UCSD-AML1 (cell line): ENCODE results near the gene PFDN6.
"Not testable (repeated sequence)": the region's sequence is repeated elsewhere in the genome, so short reads cannot be mapped to it uniquely, and the experiment has no call there.

Experiments used
- DNase-seq: peaks from one replicate; lab custom pipeline; 2025; ENCODE audit not compliant: unreplicated experiment; lab: John Stamatoyannopoulos, UW

Gene PFDN6

DNA sequence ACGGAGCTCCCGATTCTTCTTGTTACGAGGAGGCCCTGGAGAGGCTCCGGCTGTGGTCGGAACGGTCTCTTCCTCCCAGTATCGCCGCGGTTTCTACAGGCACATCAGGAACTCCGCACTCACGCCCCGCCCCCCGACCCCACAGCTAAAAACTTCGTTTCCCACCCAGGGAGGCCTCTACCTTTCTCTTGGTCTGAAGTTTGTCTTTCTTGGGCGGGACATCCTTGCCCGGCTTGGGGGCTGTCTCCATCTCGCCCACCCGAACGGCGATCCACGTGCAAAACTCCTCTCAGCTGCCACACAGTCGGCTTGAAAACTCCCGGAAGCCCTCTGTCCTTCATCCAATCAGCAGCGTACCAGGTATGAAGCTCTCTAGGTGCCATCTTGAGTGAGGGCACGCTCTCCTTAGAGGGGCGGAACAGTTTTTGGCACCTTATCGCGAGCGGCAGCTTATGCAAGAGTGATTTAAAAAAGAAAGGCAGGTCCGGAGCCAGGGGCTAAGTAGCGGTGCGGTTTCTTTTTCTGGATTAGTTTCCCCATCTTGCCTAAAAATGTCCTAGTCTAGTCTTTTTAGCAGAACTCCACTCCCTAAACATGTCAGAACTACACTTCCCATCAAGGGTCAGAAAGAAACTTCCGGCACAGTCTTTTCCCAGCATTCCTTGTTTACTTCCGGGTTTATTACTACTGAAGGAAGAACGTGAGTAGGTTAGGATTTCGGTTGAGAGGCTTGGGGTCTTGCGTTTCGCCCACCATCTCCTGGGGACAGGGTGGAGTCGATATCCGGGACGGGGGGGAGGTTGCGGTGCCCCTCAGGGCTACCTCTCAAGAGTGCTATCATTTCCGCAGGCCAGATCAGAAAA, at the start of gene PFDN6, which contains the start of gene WDR46:
Gene PFDN6, plus strand, starts transcription at position 681 of the 863 bp plus-strand sequence. CDS start 256 bp downstream, outside the sequence.
Gene WDR46, minus strand, starts transcription at position 319 of the 863 bp plus-strand sequence. Its CDS starts 69 bp downstream, at position 250.
- peak; percentile 79 for DNase-seq

DNA sequence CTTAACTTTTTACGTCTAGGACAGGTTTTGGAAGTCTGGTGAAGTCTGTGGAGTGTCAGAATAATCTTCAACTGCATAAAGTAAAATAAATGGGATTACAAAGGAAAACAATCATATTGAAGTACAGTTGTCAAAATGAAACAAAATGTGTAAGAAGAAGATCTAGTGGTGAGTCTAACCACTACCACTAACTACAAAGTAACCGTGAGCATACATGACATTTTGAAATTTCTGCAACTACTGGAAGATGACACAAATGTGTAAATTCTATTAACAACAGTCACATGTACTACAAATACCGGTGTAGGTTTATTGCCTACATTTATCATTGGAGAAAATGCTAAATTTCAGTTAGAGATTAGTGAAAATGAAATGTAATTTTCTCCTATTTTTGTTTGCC, 47.4 kb upstream of the PFDN6 start:
- no peak for DNase-seq

DNA sequence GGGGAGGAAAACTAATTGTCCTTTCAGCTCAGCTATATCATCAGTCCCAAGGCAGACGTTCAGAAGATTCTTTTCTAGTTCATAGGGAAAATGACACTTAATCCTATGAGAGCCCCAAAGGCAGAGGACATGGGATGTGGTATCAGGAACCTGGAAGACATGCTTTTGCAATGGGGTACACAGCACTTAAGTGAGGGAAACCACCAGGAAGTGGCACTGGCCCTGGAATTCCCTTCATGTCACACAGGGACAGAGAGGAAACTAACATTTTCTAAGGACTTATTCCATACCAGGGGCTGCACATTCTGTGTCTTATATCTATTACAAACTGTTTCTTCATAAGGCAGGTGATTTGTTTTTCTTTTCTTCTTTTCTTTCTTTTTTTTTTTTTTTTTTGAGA, 45.9 kb upstream of the PFDN6 start:
- DNase-seq, result no peak

DNA sequence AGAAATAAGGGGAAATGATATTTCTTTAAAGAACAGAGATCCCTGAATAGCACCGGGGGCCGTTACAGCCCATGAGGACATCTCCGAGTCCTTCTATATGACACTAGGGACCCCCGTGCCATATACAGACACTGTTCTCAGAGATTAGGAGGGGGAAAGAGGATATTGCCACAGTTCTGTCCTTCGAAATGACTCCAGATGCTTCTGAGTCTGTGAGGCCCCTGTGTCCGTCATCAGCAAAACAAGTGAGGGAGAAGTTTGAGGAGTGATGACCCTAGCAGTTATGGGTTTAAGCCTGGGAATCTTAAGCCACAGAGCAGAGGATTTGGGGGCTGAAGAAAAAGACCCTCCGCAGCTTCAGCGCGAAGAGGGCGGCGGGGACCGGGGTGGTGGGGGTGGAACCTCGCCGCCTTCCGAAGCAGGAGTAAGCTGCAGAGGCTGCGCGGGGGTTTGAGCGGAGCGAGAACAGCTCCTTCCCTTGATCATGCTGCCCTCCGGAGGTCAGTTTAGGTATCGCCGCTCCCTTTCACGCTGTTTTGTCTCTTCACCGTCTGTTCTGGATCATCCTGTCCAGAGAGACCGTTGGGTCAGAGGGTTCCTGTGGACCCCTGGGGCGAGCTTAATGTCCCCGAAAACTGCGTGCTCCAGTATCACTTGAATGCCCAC, 41.3 kb upstream of the PFDN6 start:
- peak; percentile 84 for DNase-seq

DNA sequence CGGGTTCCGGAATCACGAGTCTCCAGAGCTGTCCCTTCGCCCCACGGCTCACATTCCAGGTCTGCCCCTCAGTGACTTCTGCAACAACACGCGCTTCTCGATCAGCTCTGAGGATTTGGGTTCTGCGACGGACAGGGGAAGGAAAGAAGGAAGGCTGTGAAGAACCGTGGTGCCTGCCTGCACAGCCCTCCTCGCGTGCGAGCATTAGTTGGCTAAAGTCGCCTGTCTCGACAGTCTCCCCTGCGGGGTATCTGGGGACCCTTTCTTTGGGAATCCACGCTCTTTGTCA, 40.8 kb upstream of the PFDN6 start:
- DNase-seq, result no peak

DNA sequence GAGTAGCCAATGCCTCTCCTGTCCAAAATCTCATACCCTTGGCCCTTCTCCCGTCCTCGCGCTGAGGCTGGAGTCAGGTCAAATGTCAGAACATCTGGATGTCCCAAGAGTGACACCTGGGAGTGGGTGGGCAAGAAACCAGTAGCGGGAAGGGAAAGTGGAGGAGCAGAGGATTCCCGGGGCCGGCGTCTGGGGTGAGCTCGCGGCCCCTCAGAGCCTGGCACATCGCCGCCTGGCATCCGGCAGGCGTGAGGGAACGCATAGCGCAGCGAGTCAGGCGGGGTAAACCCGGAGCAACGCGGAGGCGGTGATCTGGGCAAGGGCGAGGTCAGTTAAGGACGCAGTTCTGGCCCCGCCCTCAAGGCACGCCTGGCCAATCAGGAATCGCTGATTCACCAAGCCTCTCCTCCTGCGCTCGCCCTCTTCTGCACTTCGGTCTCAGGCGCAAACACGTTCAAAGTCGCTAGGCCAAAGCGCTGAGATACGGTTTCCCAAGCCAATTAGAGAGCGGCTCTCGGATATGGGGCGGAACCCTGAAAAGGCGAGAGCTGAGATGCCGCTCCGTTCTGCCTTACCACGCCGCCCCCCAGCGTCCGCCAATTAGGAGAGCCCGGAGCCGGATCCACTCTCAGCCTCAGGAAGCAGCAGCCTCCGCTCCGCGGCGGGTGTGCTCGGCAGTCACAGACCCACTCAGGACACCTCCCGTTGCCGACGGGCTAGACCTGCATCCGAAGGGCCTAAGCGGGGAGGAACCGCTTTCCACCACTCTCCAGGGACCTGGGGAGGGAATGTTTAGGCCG, 40.3 kb upstream of the PFDN6 start:
- DNase-seq, result peak; percentile 100

DNA sequence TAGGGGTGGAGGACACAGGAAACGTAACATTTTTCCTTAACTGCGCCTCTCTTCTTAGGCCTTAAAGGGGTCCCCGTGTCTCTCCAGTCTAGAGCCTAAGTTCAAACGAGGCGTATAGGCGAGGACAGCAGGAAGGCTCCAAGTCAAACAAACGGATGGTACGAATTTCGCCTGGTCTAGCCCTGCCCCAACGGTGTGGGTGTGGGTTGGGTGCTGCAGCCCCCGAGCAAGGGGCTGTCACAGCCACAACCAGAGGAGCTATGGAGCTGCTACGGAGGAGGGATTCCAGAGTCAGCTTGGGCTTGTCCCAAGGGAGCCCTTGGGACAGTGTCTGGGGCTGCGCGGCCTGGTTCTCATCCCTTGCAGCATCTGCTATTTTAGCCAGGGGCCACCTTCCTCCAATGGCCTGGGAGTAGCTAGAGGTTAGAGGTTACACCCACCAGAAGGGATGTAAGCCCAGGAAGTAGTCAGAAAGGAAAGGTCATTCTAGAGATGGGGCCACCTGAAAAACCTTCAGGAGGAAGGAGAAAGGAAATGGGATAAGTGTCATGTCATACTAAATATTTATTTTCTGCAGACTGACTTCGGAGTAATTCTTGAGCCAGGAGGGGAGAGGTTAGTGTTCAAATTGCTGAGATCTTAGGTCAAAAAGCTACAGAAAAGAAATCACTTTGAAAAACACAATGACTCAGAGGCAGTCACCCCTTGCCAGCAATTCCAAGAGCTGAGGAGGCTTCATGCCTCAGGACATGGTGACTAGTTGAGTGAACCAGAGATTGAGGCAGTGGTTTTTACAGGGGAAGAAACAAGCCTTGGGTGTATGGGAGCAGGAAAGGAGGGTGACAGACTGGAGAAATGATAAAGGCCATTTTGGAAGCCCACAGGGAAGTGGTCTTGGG, 39.4 kb upstream of the PFDN6 start:
- no peak for DNase-seq

DNA sequence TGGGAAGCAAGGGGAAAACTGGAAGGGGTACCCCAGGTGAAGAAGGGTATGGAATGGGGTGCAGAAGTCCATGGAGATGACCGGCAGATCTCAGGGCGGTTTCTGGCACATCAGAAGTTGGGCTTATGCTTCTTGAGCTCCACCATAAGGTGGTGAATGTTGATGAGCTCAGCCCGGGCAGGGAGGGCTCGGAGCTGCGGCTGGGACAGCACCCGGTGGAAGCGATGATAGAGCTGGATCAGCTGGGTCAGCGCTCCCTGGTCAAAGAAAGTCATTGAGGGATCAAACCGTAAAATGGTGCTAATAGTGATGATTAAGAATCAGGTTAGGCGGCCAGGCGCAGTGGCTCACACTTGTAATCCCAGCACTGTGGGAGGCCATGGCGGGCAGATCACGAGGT, 38.7 kb upstream of the PFDN6 start:
- DNase-seq, result no peak

DNA sequence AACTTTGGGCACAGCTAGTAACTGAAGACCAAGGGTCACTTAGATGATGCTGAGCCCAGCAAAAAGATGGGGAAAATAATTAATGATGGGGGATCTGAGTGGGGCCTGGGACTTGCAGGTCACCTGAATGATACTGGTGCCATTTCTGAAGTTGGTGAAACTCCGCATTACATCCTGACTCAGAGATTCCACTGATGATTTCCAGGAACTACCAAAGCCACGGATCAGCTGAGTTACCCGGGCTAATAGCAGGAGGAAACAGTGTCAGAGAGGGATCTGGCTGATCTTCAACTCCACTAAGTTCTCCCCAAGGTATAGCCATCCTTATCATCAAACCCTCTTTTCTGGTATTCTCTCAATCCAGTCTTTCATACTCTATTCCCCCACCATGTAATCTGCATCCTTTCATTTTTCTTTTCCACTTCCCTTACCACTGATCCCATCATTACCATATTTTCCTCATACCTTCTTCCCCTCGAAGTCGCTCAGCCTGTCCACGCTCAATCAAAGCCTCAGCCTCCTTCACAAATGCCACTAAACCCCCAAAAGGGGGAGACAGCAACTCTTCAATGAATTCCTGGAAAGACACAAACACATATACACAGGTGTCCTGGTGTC, 37.9 kb upstream of the PFDN6 start:
- no peak for DNase-seq

DNA sequence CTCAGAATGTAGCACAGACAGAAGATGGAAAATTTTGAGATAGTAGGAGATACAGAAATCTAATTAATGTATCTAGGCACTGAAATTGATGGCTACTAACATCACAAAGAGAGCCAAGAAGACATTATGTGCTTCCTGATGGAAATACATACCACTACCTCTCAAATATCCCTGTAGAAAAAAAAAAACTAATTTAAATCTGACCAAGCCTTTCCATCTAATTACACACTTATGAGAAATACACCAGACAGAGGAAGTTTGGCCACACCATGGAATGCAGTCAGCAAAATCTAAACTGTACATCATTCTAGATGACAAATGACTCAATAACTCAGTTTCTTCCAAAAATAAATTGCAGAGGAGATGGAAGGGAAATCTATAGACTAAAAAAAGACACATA, 36.6 kb upstream of the PFDN6 start:
- DNase-seq, result no peak

DNA sequence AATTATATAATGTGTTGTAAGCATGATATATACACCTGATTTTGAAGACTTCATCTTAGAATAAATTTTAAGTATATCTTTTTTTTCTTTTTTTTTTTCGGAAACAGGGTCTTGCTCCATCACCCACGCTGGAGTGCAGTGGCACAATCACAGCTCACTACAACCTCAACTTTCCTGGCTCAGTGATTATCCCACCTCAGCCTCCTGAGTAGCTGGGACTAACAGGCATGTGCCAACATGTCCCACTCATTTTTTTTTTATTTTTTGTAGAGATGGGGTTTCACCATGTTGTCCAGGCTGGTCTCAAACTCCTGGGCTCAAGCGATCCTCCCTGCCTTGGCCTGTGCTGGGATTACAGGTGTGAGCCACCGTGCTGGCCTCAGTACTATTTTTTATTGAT, 34.8 kb upstream of the PFDN6 start:
- no peak for DNase-seq

DNA sequence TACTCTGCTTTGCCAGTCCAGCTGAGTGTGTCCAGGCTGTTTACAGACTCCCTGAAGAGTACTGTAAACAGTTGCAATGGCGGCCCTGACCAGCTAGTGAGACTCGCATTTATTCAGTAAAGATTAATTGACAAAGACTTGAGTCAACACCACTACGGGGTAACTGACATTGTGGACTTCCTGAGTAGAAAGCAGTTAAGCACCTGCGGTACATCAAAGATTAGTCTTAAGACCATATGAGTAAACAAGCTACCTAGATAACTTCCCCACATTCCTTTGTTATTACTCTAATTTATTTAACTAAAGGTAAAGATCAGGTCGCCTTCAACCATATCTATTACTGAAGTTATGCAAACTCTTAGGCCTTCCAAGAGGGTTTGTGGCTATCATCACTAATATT, 30.4 kb upstream of the PFDN6 start:
- DNase-seq, result no peak

DNA sequence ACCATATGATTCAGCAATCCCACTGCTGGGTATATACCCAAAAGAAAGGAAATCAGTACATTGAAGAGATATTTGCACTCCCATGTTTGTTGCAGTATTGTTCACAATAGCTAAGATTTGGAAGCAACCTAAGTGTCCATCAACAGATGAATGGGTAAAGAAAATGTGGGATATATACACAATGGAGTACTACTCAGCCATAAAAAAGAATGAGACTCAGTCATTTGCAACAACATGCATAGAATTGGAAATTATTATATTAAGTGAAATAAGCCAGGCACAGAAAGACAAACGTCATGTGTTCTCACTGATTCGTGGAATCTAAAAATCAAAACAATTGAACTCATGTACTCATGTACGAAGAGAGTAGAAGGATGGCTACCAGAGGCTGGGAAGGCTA, 26.9 kb upstream of the PFDN6 start:
- DNase-seq, result not testable (repeated sequence)

DNA sequence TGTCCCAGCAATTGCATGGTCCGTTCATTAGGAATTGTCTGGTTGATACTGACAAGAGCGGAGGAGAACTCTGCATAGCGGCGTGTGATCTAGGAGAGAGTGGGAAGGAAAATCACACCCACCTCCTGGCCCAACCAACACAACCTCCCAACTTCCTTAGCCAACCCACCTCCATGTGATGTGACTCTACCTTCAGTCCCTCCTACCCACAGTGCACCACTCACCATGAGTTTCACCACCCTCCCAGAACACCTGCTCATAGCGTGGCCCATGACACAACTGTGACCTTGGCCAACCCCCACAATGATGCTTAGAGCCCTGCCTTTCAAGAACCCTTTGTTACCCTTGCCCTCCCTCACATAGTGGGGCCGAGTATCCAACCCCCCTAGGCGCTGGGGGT, 25.4 kb upstream of the PFDN6 start:
- no peak for DNase-seq

DNA sequence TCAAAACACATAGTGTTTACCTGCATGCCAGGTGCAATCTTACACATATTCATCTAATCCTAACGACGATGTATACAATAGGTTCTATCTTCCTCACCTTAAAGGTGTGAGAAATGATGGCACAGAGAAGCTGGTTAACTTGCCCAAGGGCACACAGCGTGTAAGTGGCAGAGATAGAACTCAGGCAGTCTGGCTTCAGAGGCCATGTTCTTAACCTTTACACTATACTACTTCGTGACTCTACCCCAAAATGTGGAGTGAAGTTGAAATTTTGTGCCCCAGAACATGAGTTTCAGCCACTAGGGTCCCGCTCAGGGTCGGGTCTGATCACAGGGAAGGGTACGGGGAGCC, 18.3 kb upstream of the PFDN6 start:
- DNase-seq, result no peak

DNA sequence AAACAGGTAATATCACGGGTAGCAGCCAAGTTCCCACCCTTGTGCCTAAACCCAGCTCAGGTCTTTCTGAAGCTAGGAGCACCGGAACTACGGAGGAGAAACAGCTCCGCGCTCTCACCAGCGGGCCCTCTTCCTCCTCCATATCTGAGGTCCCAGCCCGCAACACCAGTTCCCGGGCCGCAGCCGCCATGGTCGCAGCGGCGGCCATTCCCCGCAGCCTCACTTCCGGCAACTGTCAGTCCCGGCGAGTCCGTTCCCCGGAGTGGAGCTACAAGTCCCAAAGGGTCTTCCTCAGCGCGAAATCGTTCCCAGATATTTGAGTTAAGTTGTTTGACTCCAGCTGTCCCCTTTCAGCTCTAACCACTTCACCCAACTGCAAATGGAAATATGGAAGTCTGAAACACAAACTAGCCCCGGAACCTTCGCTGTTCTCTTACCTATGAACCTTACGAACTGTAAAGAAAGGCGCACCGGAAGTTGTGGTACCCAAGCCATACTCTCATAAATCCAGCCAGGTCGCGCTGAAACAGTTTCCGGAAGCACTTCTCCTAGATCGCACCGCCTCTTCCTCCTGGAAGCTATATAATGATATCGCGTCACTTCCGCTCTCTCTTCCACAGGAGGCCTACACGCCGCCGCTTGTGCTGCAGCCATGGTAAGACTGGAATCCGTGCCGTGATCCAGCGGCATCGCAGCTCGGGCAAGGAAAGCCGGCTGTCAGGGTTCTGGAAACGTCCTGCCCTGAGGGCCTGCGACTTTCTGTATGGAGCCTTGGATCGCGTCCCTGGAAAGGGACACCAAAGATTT, 17.7 kb upstream of the PFDN6 start, which contains the start of the genes RPS18 and VPS52:
Gene RPS18, plus strand, starts transcription at position 608 of the 807 bp plus-strand sequence. Its CDS starts 45 bp downstream, at position 653.
Gene VPS52, minus strand, starts transcription at position 409 of the 807 bp plus-strand sequence. Its CDS starts 201 bp downstream, at position 208.
- DNase-seq, result peak; percentile 91

DNA sequence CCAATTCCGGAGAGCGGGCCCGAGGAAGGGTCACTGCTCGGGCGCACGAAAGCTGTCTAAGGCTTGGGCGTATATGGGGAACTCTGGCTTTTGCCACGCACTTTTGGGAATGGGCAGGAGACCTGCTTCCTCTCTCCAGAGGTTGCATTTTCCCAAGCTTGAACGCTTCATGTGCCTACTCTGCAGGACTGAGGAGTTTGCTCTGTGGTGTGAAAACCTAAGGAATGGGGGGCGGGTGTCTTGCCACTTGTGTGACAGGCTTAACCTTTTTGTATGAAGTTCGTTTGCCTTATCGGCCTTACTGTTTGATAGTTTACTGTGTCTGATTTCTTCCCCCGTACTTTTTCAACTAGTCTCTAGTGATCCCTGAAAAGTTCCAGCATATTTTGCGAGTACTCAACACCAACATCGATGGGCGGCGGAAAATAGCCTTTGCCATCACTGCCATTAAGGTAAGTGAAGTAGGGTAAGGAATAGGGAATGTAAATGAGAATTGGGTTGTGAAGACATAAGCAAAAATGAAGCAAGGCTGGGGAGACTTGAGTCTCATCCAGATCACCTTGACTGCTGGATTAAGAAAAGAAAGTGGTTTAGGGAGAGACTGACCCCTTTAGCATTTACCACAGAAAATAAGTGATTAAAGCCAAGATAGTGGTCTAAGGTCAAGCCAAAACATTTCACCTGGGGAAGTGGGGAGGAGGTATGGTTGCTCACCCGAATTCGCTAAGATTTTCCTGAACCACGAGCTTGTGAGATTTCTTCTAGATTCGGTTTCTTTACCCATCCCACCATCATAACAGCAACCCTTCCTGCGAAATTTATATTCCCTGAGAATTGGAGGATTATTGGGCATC, 16.9 kb upstream of the PFDN6 start:
- DNase-seq, result no peak
